Sigmoid colon (tissue), 7 donors: Measurements from ENCODE around the gene ANKRD44. TPM values are rescaled to one million over a fixed set of nuclear protein-coding genes. Genes with fewer than 3 reads are reported as not detected.

ENCODE experiments used
- DNase-seq: peaks from one replicate; pipeline ENCODE4 v3.0.0-alpha.2; 2019
- H3K27ac ChIP-seq, 4 donors: fragments of 200-600 bp; sonication (generic); one replicate each; pipeline ENCODE4 v1.5.1; 2016 to 2019; ENCODE audit warnings: mild to moderate bottlenecking in 1 of 4
- H3K27me3 ChIP-seq, 3 donors: fragments of 200-600 bp; sonication (generic); one replicate each; pipeline ENCODE4 v1.5.1; 2019; ENCODE audit warnings: mild to moderate bottlenecking in 1 of 3
- H3K36me3 ChIP-seq, 4 donors: fragments of 200-600 bp; sonication (generic); one replicate each; pipeline ENCODE4 v1.5.1; 2016 to 2019
- H3K4me1 ChIP-seq, 4 donors: fragments of 200-600 bp; sonication (generic); one replicate each; pipeline ENCODE4 v1.5.1; 2017 to 2019
- H3K4me3 ChIP-seq, 4 donors: fragments of 200-600 bp; sonication (generic); one replicate each; pipeline ENCODE4 v1.5.1; 2017 to 2019; ENCODE audit warnings: mild to moderate bottlenecking in 2 of 4, moderate library complexity in 1 of 4
- H3K9me3 ChIP-seq, 4 donors: fragments of 200-600 bp in 3 of 4; sonication (generic) in 3 of 4; one replicate each; pipeline versions ENCODE4 v1.5.1 to v1.6.1; 2013 to 2019
- CTCF ChIP-seq, 4 experiments: fragments of 450-650 bp in 3 of 4; fragments of 200-600 bp in 1 of 4; IDR thresholded peaks; one replicate each; pipeline ENCODE4 v1.5.1; 2016 to 2019; ENCODE audit warnings: antibody characterized with exemption in 4 of 4, mild to moderate bottlenecking in 3 of 4, moderate library complexity in 2 of 4
- EP300 ChIP-seq, 4 donors: sonication (generic); formaldehyde crosslinking; IDR thresholded peaks; one replicate each; pipeline ENCODE4 v1.6.1; 2017; ENCODE audit warnings: antibody characterized with exemption in 4 of 4
- POLR2A ChIP-seq, 2 donors: fragments of 450-650 bp; IDR thresholded peaks; one replicate each; pipeline ENCODE4 v1.6.1; 2016; ENCODE audit warnings: antibody characterized with exemption in 2 of 2, mild to moderate bottlenecking in 2 of 2, moderate library complexity in 2 of 2
- POLR2AphosphoS5 ChIP-seq, 4 donors: sonication (generic); formaldehyde crosslinking; IDR thresholded peaks; one replicate each; pipeline ENCODE4 v1.6.1; 2017; ENCODE audit warnings: antibody characterized with exemption in 4 of 4
- whole genome bisulfite sequencing, 2 donors: extraction: QIAGEN DNeasy Blood & Tissue Kit; methylation state at CpG; one replicate each; pipeline ENCODE4 v1.1.7; 2013; 5-methylcytosine and 5-hydroxymethylcytosine counted together
- intact Hi-C: fragments of 100-400 bp; cut with DNase I; formaldehyde crosslinking; loops from one replicate; pipeline ENCODE4 v1.15.1; 2023
- polyA plus RNA-seq, 3 donors: library from polyadenylated mRNA; stranded (reverse); fragments of 200-250 nt; gene quantifications; one replicate each; pipeline ENCODE4 v1.2.3, GENCODE V29; 2013
- total RNA-seq, 4 donors: library from RNA; depleted of rRNA; stranded (reverse); fragments of >200 nt; gene quantifications; one replicate each; pipeline ENCODE4 v1.1.0, GENCODE V29; 2016
- donor health status: healthy with polysubstance abuse.
- donor health status: Bipolar disorder and iron deficiency.
- donor health status: healthy.

Gene ANKRD44
- total and polyA plus RNA-seq, 7 donors: 1.2 to 41.1 (median 34.2) TPM

- DNase-seq: no peak
- intact Hi-C loops: no loop called here
- TF ChIP-seq POLR2A (IDR thresholded peaks at IDR 0.05): no peak
- no peak for TF ChIP-seq CTCF (IDR thresholded peaks at IDR 0.05)
- TF ChIP-seq EP300 (IDR thresholded peaks at IDR 0.05): no peak
- TF ChIP-seq POLR2AphosphoS5 (IDR thresholded peaks at IDR 0.05): no peak
- H3K36me3 ChIP-seq: no peaks in the 10 kb centered on the region
- H3K4me3 ChIP-seq: no peak overlapping the region
- 80 to 83% methylated on average over 8 of the region's 8 CpGs for WGBS, 2 donors
- H3K4me1 ChIP-seq: peaks cover 0 to 60% (median 41%) of the 10 kb centered on the region in 4 donors
- no peaks in the 10 kb centered on the region for H3K27me3 ChIP-seq
- H3K9me3 ChIP-seq: no peaks in the 10 kb centered on the region
- no peak overlapping the region for H3K27ac ChIP-seq
Measured at GRCh38 chr2:197237291-197238042, 73.1 kb downstream of the ANKRD44 start.

- H3K27me3 ChIP-seq: no peaks in the 10 kb centered on the region
- no peak for TF ChIP-seq POLR2AphosphoS5 (IDR thresholded peaks at IDR 0.05)
- TF ChIP-seq EP300 (IDR thresholded peaks at IDR 0.05): no peak
- no peak for TF ChIP-seq POLR2A (IDR thresholded peaks at IDR 0.05)
- no peak for TF ChIP-seq CTCF (IDR thresholded peaks at IDR 0.05)
- H3K27ac ChIP-seq: no peak overlapping the region
- no peak for DNase-seq
- WGBS, 2 donors: 81 to 83% methylated on average over 7 of the region's 7 CpGs
- H3K9me3 ChIP-seq: no peaks in the 10 kb centered on the region
- intact Hi-C loops: no loop called here
- no peaks in the 10 kb centered on the region for H3K36me3 ChIP-seq
- peaks cover 0 to 60% (median 40%) of the 10 kb centered on the region in 4 donors for H3K4me1 ChIP-seq
- no peak overlapping the region for H3K4me3 ChIP-seq
Measured at GRCh38 chr2:197236816-197237215, 73.8 kb downstream of the ANKRD44 start.

- peaks cover 0 to 55% (median 38%) of the 10 kb centered on the region in 4 donors for H3K4me1 ChIP-seq
- DNase-seq: no peak
- no peak for TF ChIP-seq CTCF (IDR thresholded peaks at IDR 0.05)
- TF ChIP-seq POLR2A (IDR thresholded peaks at IDR 0.05): no peak
- TF ChIP-seq POLR2AphosphoS5 (IDR thresholded peaks at IDR 0.05): no peak
- TF ChIP-seq EP300 (IDR thresholded peaks at IDR 0.05): no peak
- H3K4me3 ChIP-seq: no peak overlapping the region
- no peaks in the 10 kb centered on the region for H3K27me3 ChIP-seq
- intact Hi-C loops: no loop called here
- no peaks in the 10 kb centered on the region for H3K36me3 ChIP-seq
- no peak overlapping the region for H3K27ac ChIP-seq
- WGBS, 2 donors: 72 to 92% methylated on average over 2 of the region's 2 CpGs
- H3K9me3 ChIP-seq: no peaks in the 10 kb centered on the region
Measured at GRCh38 chr2:197236159-197236558, 74.4 kb downstream of the ANKRD44 start.

- no peak overlapping the region for H3K27ac ChIP-seq
- peaks cover 0 to 50% (median 36%) of the 10 kb centered on the region in 4 donors for H3K4me1 ChIP-seq
- H3K4me3 ChIP-seq: no peak overlapping the region
- no peaks in the 10 kb centered on the region for H3K36me3 ChIP-seq
- intact Hi-C loops: no loop called here
- no peak for TF ChIP-seq EP300 (IDR thresholded peaks at IDR 0.05)
- no peak for TF ChIP-seq CTCF (IDR thresholded peaks at IDR 0.05)
- no peak for TF ChIP-seq POLR2A (IDR thresholded peaks at IDR 0.05)
- TF ChIP-seq POLR2AphosphoS5 (IDR thresholded peaks at IDR 0.05): no peak
- H3K27me3 ChIP-seq: no peaks in the 10 kb centered on the region
- no peak for DNase-seq
- no peaks in the 10 kb centered on the region for H3K9me3 ChIP-seq
- WGBS, 2 donors: 79 to 87% methylated on average over 3 of the region's 3 CpGs
Measured at GRCh38 chr2:197235711-197236110, 74.9 kb downstream of the ANKRD44 start.
